GM12878 (cell line): Measurements from ENCODE around the gene ITGA2.

ENCODE experiments used
- CBX5 ChIP-seq: sonication (generic); IDR thresholded peaks from 2 replicates; pipeline ENCODE4 v1.6.1; 2016; ENCODE audit warnings: low read depth, moderate library complexity, mild to moderate bottlenecking, inconsistent platforms
- CTCF ChIP-seq, 3 experiments: IDR thresholded peaks in 2 of 3; conservative IDR thresholded peaks in 1 of 3; 2 replicates each; pipeline ENCODE4 v1.5.1; 2011; ENCODE audit warnings: low read depth in 3 of 3, low read length in 3 of 3, mild to moderate bottlenecking in 3 of 3, control low read depth in 2 of 3, moderate library complexity in 2 of 3, inconsistent platforms in 1 of 3, mixed read lengths in 1 of 3; ENCODE audit not compliant: control insufficient read depth in 2 of 3, insufficient read depth in 1 of 3; ENCODE audit errors: extremely low read depth in 1 of 3
- ESRRA ChIP-seq: IDR thresholded peaks from 2 replicates; pipeline ENCODE4 v1.6.1; 2012; ENCODE audit warnings: mild to moderate bottlenecking, low read length, improper control_type of control experiment
- EZH2 ChIP-seq: IDR thresholded peaks from 2 replicates; pipeline ENCODE4 v1.6.1; 2012; ENCODE audit warnings: low read depth, mild to moderate bottlenecking, control low read depth, inconsistent platforms, low read length, borderline replicate concordance; ENCODE audit not compliant: control insufficient read depth
- MXI1 ChIP-seq: fragments of 150-350 bp; IDR thresholded peaks from 2 replicates; pipeline ENCODE4 v1.6.1; 2011; ENCODE audit warnings: low read depth, mild to moderate bottlenecking, inconsistent platforms, low read length, improper control_type of control experiment
- POLR2AphosphoS5 ChIP-seq: IDR thresholded peaks from 2 replicates; pipeline ENCODE4 v1.6.1; 2011; ENCODE audit warnings: mild to moderate bottlenecking, low read length, inconsistent platforms
- RCOR1 ChIP-seq: conservative IDR thresholded peaks from 2 replicates; pipeline ENCODE4 v1.6.1; 2012; ENCODE audit warnings: low read depth, low read length, improper control_type of control experiment
- SRF ChIP-seq, 2 experiments: IDR thresholded peaks; 2 replicates each; pipeline ENCODE4 v1.6.1; 2011; ENCODE audit warnings: low read depth in 2 of 2, low read length in 2 of 2, mild to moderate bottlenecking in 1 of 2, moderate library complexity in 1 of 2
- YY1 ChIP-seq: IDR thresholded peaks from 2 replicates; pipeline ENCODE4 v1.6.1; 2011; ENCODE audit warnings: low read depth, mild to moderate bottlenecking, low read length
- ZNF592 ChIP-seq: fragments of 450-650 bp; IDR thresholded peaks from 2 replicates; pipeline ENCODE4 v1.6.1; 2017; ENCODE audit warnings: mild to moderate bottlenecking, moderate library complexity
- TF ChIP-seq, protein P1 (sequence below): fragments of 450-650 bp; IDR thresholded peaks from 2 replicates; pipeline ENCODE4 v1.6.1; 2018; ENCODE audit warnings: mild to moderate bottlenecking, low read depth, moderate library complexity; ENCODE audit not compliant: partially characterized antibody
- TF ChIP-seq, protein P2 (sequence below): IDR thresholded peaks from 2 replicates; pipeline ENCODE4 v1.6.1; 2012; ENCODE audit warnings: low read depth, low read length, improper control_type of control experiment

DNA sequence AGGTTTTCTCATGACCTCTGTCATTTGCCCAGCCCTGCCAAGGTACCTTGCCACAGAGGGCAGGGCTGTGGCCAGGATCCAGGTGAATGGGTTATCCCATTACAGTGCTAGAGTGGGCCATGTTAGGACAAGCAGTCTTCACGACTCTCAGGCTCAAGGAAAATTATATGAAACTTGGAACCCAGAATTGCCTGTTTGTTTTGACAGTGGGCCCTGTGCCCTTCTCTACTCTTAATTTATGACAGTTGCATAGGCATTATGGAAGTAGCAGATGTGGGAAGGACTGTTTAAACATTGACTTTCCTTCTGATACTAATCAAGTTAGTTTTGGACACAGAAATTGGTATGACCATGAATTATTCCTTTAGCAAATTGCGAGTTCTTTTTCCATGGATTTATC lies 41.7 kb downstream of the ITGA2 start:
- TF ChIP-seq EZH2 (no peak), SRF (IDR thresholded peaks at IDR 0.05; ENCODE audit: low read depth in 2 of 2, low read length in 2 of 2) (no peak), CTCF (IDR thresholded peaks at IDR 0.05 in 2 of 3, conservative IDR thresholded peaks at IDR 0.05 in 1 of 3; ENCODE audit: control insufficient read depth in 2 of 3, extremely low read depth in 1 of 3, insufficient read depth in 1 of 3, low read depth in 3 of 3, low read length in 3 of 3) (no peak), YY1 (no peak), ESRRA (no peak), ZNF592 (no peak), POLR2AphosphoS5 (no peak), RCOR1 (no peak), MXI1 (no peak), CBX5 (no peak)
- TF ChIP-seq, protein P1, sequence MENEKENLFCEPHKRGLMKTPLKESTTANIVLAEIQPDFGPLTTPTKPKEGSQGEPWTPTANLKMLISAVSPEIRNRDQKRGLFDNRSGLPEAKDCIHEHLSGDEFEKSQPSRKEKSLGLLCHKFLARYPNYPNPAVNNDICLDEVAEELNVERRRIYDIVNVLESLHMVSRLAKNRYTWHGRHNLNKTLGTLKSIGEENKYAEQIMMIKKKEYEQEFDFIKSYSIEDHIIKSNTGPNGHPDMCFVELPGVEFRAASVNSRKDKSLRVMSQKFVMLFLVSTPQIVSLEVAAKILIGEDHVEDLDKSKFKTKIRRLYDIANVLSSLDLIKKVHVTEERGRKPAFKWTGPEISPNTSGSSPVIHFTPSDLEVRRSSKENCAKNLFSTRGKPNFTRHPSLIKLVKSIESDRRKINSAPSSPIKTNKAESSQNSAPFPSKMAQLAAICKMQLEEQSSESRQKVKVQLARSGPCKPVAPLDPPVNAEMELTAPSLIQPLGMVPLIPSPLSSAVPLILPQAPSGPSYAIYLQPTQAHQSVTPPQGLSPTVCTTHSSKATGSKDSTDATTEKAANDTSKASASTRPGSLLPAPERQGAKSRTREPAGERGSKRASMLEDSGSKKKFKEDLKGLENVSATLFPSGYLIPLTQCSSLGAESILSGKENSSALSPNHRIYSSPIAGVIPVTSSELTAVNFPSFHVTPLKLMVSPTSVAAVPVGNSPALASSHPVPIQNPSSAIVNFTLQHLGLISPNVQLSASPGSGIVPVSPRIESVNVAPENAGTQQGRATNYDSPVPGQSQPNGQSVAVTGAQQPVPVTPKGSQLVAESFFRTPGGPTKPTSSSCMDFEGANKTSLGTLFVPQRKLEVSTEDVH, result no peak
- TF ChIP-seq, protein P2, sequence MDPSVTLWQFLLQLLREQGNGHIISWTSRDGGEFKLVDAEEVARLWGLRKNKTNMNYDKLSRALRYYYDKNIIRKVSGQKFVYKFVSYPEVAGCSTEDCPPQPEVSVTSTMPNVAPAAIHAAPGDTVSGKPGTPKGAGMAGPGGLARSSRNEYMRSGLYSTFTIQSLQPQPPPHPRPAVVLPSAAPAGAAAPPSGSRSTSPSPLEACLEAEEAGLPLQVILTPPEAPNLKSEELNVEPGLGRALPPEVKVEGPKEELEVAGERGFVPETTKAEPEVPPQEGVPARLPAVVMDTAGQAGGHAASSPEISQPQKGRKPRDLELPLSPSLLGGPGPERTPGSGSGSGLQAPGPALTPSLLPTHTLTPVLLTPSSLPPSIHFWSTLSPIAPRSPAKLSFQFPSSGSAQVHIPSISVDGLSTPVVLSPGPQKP, result no peak
